GM18520 (cell line): ENCODE results near the gene CDK5RAP2.
"Not testable (repeated sequence)": the region's sequence is repeated elsewhere in the genome, so short reads cannot be mapped to it uniquely, and the experiment has no call there.

Experiments
- ATAC-seq: cut with Tn5 transposase; IDR thresholded peaks from one replicate; pipeline ENCODE4 v1.9.1; 2021; ENCODE audit not compliant: unreplicated experiment

CDK5RAP2 gene

GRCh38 chr9:120515996-120516395 lies 64.0 kb downstream of the CDK5RAP2 start:
- ATAC-seq, result not testable (repeated sequence)

DNA sequence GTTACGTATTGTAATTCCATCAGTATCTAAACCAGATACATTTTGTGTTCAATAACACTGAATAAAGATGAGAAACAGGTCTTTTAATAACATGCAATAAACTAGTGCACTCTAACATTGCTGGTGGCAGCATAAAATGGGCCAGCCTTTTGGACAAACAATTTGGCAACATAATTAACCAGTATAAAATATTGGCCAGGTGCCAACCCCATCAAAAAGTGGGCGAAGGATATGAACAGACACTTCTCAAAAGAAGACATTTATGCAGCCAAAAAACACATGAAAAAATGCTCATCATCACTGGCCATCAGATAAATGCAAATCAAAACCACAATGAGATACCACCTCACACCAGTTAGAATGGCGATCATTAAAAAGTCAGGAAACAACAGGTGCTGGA lies 64.5 kb downstream of the CDK5RAP2 start:
- not testable (repeated sequence) for ATAC-seq

DNA sequence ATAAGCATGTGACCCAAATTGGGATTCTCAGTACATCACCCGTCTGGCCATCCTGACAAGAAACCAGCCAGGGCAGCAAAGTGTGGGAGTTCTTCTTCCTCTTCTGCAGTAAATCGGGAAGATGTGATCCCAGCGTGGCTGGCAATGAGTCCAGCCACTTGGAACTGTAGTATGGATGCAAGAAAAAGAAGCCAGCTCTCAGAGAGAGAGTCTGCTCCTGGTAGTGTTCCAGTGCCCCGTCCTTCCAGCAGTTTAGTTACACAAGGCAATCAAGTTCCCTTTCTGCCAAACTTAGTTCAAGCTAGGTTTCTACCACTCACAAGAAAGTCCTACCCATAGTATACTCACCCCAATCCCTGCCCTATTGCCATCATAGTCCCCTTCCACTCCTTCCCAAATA lies 65.6 kb downstream of the CDK5RAP2 start:
- no peak for ATAC-seq

GRCh38 chr9:120513825-120514396 lies 66.1 kb downstream of the CDK5RAP2 start:
- no peak for ATAC-seq

GRCh38 chr9:120510816-120511215 lies 69.2 kb downstream of the CDK5RAP2 start:
- ATAC-seq, result no peak

- no peak for ATAC-seq
These were observed 71.9 kb downstream of the CDK5RAP2 start for GRCh38 chr9:120507936-120508510.

DNA sequence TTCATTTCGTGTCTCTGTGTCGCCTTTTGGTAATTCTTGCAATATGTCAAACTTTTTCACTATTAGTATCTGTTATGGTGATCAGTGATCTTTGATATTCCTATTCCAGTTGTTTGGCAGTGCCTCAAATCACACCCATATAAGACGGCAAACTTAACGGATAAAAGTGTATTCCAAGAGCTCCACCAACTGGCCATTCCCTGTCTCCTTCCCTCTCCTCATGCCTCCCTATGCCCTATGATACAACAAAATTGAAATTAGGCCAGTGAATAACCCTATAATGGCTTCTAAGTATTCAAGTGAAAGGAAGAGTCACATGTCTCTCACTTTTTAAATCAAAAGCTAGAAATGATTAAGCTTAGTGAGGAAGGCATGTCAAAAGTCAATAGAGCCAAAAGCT lies 74.8 kb downstream of the CDK5RAP2 start:
- ATAC-seq, result no peak

DNA sequence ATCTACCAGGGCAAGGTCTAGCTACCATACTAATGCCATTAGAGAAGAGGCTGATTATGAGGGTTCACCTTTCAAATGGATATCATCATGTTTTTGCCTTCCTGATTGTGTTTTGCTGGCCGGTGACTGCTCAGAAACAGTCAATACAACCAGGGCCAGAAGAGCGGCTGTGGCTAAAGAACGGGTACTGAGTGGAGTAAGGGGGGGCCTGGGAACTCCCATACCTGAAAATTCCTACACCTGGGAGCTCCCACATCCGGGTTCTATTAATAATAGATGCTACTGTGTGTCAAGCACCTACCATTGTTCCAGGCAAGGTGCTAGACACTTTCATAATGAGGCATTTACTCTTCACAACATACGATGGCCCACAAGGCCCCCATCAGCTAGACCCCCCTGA lies 79.2 kb downstream of the CDK5RAP2 start:
- no peak for ATAC-seq

DNA sequence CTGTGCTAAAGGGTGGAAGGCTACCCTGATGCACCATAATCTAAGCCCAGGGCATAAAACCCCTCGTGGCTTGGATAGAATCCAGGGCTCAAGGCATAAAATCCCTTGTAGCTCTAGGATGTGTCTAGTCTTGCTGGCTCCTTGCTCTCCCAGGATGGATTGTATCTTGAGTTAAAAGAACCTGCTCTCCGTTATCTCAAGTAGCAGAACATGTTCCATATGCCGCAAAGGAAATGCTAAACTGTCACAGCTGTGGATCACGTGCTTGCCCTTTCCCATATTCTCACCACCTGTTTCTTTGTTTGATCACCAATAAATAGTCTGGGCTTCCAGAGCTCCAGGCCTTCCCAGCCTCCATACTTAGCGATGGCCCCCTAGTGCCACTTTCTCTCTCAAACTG lies 82.1 kb downstream of the CDK5RAP2 start:
- not testable (repeated sequence) for ATAC-seq

DNA sequence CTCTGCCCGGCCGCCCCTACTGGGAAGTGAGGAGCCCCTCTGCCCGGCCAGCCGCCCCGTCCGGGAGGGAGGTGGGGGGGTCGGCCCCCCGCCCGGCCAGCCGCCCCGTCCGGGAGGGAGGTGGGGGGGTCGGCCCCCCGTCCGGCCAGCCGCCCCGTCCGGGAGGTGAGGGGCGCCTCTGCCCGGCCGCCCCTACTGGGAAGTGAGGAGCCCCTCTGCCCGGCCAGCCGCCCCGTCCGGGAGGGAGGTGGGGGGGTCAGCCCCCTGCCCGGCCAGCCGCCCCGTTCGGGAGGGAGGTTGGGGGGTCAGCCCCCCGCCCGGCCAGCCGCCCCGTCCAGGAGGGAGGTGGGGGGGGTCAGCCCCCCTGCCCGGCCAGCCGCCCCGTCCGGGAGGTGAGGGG lies 83.5 kb downstream of the CDK5RAP2 start:
- ATAC-seq, result not testable (repeated sequence)

GRCh38 chr9:120490888-120491595 lies 88.9 kb downstream of the CDK5RAP2 start:
- peak; percentile 94 for ATAC-seq

DNA sequence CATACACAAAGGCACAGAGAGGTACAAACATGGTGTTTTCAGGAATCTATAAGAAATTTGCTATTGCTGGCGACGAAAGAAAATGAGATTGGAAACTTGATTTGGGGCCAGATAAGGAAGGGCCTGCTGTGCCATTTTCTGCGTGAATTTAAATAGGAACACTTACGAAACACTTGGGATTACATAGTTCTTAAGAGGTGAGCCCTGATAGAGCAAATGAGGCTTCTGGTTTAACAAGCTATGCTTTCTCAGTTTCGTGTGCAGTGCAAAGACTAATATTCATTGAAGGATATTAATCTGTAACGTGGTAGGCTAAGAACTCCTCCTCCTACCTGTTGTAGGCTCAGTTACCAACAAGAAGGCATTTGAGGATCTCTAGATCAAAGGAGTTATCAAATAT lies 93.1 kb downstream of the CDK5RAP2 start:
- ATAC-seq, result no peak

GRCh38 chr9:120486347-120486746 lies 93.6 kb downstream of the CDK5RAP2 start:
- no peak for ATAC-seq

- no peak for ATAC-seq
These were observed 94.2 kb downstream of the CDK5RAP2 start for GRCh38 chr9:120485788-120486187.

GRCh38 chr9:120484162-120484561 lies 95.8 kb downstream of the CDK5RAP2 start:
- no peak for ATAC-seq

DNA sequence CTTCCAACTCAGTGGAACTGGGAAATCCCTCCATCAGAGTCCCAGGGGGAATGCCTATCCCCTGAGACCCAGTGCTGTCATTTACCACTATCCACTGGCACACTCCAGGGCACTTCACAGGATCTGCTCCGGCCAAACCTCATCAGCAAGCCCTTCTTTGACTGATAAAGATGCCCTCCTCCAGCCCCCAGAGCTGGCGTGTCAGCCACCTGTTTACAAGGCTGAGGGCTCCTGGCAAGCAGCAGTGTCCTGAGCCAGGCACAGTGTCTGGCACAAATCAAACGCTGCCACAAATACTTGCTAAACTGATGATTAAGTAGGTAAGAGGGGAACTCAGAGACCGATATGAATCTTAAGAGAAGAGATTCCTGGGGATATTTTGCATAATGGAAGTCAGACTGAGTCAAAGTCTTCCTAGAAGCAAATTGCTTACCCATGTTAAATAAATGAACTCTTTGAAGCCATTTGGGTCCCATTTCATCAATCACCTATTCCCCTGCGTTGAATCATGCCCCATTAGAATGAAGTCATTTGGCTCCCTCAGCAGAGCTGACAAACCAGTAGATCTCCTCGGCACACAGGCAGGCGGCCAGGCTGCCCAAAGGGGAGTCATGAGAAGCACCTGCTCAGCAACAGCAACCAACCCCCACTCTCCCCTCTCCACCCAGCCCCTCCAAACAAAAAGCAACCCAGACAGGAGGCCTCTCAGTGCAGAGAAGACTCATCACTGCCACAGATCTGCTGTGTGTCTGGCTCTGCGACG lies 97.4 kb downstream of the CDK5RAP2 start:
- no peak for ATAC-seq

GRCh38 chr9:120481846-120482245 lies 98.1 kb downstream of the CDK5RAP2 start:
- ATAC-seq, result no peak

- no peak for ATAC-seq
These were observed 98.7 kb downstream of the CDK5RAP2 start for GRCh38 chr9:120481248-120481647.

GRCh38 chr9:120480707-120481106 lies 99.3 kb downstream of the CDK5RAP2 start:
- no peak for ATAC-seq

GRCh38 chr9:120478208-120478607 lies 101.8 kb downstream of the CDK5RAP2 start:
- no peak for ATAC-seq

GRCh38 chr9:120477534-120478001 lies 102.4 kb downstream of the CDK5RAP2 start:
- ATAC-seq, result no peak

GRCh38 chr9:120475341-120475740 lies 104.6 kb downstream of the CDK5RAP2 start:
- no peak for ATAC-seq
